OCI-LY1 (cell line): ENCODE measurements around the gene CTH.

Experiments used
- EZH2 ChIP-seq: fragments of 200-600 bp; sonication (generic), shearing (Covaris generic); IDR thresholded peaks from 2 replicates; pipeline ENCODE4 v1.8.0; 2017; ENCODE audit warnings: borderline replicate concordance, mixed run types, mild to moderate bottlenecking, antibody characterized with exemption, low read length, moderate library complexity, mixed read lengths
- TF ChIP-seq, protein P1 (sequence below): fragments of 200-600 bp; sonication (generic), shearing (Covaris generic); IDR thresholded peaks from 2 replicates; pipeline ENCODE4 v1.5.1; 2017; ENCODE audit warnings: mild to moderate bottlenecking, antibody characterized with exemption, low read length, moderate library complexity, mixed read lengths

GRCh38 chr1:70462611-70463010 lies 51.5 kb downstream of the CTH start:
- TF ChIP-seq, protein P1, sequence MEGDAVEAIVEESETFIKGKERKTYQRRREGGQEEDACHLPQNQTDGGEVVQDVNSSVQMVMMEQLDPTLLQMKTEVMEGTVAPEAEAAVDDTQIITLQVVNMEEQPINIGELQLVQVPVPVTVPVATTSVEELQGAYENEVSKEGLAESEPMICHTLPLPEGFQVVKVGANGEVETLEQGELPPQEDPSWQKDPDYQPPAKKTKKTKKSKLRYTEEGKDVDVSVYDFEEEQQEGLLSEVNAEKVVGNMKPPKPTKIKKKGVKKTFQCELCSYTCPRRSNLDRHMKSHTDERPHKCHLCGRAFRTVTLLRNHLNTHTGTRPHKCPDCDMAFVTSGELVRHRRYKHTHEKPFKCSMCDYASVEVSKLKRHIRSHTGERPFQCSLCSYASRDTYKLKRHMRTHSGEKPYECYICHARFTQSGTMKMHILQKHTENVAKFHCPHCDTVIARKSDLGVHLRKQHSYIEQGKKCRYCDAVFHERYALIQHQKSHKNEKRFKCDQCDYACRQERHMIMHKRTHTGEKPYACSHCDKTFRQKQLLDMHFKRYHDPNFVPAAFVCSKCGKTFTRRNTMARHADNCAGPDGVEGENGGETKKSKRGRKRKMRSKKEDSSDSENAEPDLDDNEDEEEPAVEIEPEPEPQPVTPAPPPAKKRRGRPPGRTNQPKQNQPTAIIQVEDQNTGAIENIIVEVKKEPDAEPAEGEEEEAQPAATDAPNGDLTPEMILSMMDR, result no peak
- TF ChIP-seq EZH2, result no peak
